HG03565 (cell line): ENCODE measurements around the gene MN1.

Experiments used
- ATAC-seq: cut with Tn5 transposase; IDR thresholded peaks from one replicate; pipeline ENCODE4 v1.9.1; 2021; ENCODE audit warnings: mild to moderate bottlenecking, moderate library complexity; ENCODE audit not compliant: unreplicated experiment

Gene MN1

GRCh38 chr22:27719036-27719347, 82.6 kb downstream of the MN1 start:
- no peak for ATAC-seq

- no peak for ATAC-seq
Observed at GRCh38 chr22:27718186-27719035, 83.1 kb downstream of the MN1 start.

- ATAC-seq: no peak
Observed at GRCh38 chr22:27717094-27717493, 84.5 kb downstream of the MN1 start.

- ATAC-seq: no peak
Observed at GRCh38 chr22:27716074-27716473, 85.5 kb downstream of the MN1 start.

- no peak for ATAC-seq
Observed at GRCh38 chr22:27715106-27715505, 86.5 kb downstream of the MN1 start.

GRCh38 chr22:27714068-27714467, 87.5 kb downstream of the MN1 start:
- no peak for ATAC-seq

GRCh38 chr22:27713461-27713860, 88.1 kb downstream of the MN1 start:
- ATAC-seq: no peak

GRCh38 chr22:27711756-27712155, 89.8 kb downstream of the MN1 start:
- ATAC-seq: no peak

- ATAC-seq: no peak
Observed at GRCh38 chr22:27711012-27711411, 90.5 kb downstream of the MN1 start.

GRCh38 chr22:27709919-27710675, 91.5 kb downstream of the MN1 start:
- ATAC-seq: no peak

- ATAC-seq: no peak
Observed at GRCh38 chr22:27706489-27706888, 95.1 kb downstream of the MN1 start.

GRCh38 chr22:27705408-27706080, 96.0 kb downstream of the MN1 start:
- ATAC-seq: no peak

- no peak for ATAC-seq
Observed at GRCh38 chr22:27704581-27704980, 97.0 kb downstream of the MN1 start.

- no peak for ATAC-seq
Observed at GRCh38 chr22:27699383-27700019, 102.1 kb downstream of the MN1 start.

GRCh38 chr22:27698813-27699212, 102.7 kb downstream of the MN1 start:
- ATAC-seq: no peak
